ENCODE results near the gene PPP1R14C. TPM values are rescaled to one million over a fixed set of nuclear protein-coding genes. Genes with fewer than 3 reads are reported as not detected.

PPP1R14C gene
- total and polyA plus RNA-seq, 2 of the 13 experiments (the other 11 are each of a cell fraction or from before 2014, with no cell fraction given) = not detected

GRCh38 chr6:150237626-150238025 is 94.8 kb downstream of the PPP1R14C start:
- Histone ChIP-seq H3K27me3 (ENCODE audit: control insufficient read depth in 1 of 2, insufficient read depth in 2 of 2, low read length in 2 of 2) (peaks cover 0 to 28% of the 10 kb centered on the region in 2 experiments; a peak in 3 of 5 replicates), H3K4me3 (replicated peaks in 1 of 3; ENCODE audit: insufficient read depth in 1 of 3, low read depth in 2 of 3, low read length in 3 of 3) (no peak overlapping the region), H3K79me2 (ENCODE audit: insufficient read depth, low read length) (no peaks in the 10 kb centered on the region), H3K4me2 (ENCODE audit: low read depth, low read length) (no peak overlapping the region), H3K27ac (ENCODE audit: extremely low read length, insufficient read depth, low read length) (no peak overlapping the region), H3K4me1 (ENCODE audit: insufficient read depth, low read length) (no peaks in the 10 kb centered on the region), H2AFZ (ENCODE audit: low read length) (no peak overlapping the region), H3K9ac (ENCODE audit: insufficient read depth, low read depth, low read length) (no peak overlapping the region), H3K36me3 (replicated peaks in 1 of 2; ENCODE audit: control insufficient read depth in 1 of 2, insufficient read depth in 2 of 2, low read length in 2 of 2) (no peaks in the 10 kb centered on the region), H3K9me3 (ENCODE audit: low read length) (no peaks in the 10 kb centered on the region), H4K20me1 (ENCODE audit: insufficient read depth, low read length) (no peaks in the 10 kb centered on the region)
- in situ Hi-C loops (cut with HindIII; ENCODE audit: extremely low pct_ligation_motif_present, low pct_unique_long_range_greater_than_20kb) (no loop called here), intact Hi-C loops (cut with micrococcal nuclease; ENCODE audit: unreplicated experiment) (no loop called here)
- ChIA-PET POLR2A (no interaction called here), CTCF (ENCODE audit: low intra/inter-chr PET ratio, low total read pairs) (no interaction called here)
- FAIRE-seq = no peak
- no peak for TF ChIP-seq NFIC (IDR thresholded peaks at IDR 0.05; ENCODE audit: low read length)
- TF ChIP-seq, protein P1, sequence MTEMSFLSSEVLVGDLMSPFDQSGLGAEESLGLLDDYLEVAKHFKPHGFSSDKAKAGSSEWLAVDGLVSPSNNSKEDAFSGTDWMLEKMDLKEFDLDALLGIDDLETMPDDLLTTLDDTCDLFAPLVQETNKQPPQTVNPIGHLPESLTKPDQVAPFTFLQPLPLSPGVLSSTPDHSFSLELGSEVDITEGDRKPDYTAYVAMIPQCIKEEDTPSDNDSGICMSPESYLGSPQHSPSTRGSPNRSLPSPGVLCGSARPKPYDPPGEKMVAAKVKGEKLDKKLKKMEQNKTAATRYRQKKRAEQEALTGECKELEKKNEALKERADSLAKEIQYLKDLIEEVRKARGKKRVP (CRISPR knock-in tag; IDR thresholded peaks at IDR 0.05) = no peak
- TF ChIP-seq ZNF776 (CRISPR knock-in tag; IDR thresholded peaks at IDR 0.05) = no peak
- no peak for TF ChIP-seq ZNF234 (CRISPR knock-in tag; conservative IDR thresholded peaks at IDR 0.05)
- no peak for TF ChIP-seq CENPX (CRISPR knock-in tag; IDR thresholded peaks at IDR 0.05)
- DNase-seq (ENCODE audit: low spot score) = no peak
- BruUV-seq (replicated peaks) = no TSS peak
- no peak for ATAC-seq
- WGBS (ENCODE audit: low lambda C conversion rate) = 5% methylated on average over 3 of the region's 3 CpGs

GRCh38 chr6:150238336-150238741 is 95.5 kb downstream of the PPP1R14C start:
- Histone ChIP-seq H3K27ac (ENCODE audit: extremely low read length, insufficient read depth, low read length) (no peak overlapping the region), H3K4me2 (ENCODE audit: low read depth, low read length) (no peak overlapping the region), H3K4me3 (replicated peaks in 1 of 3; ENCODE audit: insufficient read depth in 1 of 3, low read depth in 2 of 3, low read length in 3 of 3) (no peak overlapping the region), H3K36me3 (replicated peaks in 1 of 2; ENCODE audit: control insufficient read depth in 1 of 2, insufficient read depth in 2 of 2, low read length in 2 of 2) (no peaks in the 10 kb centered on the region), H2AFZ (ENCODE audit: low read length) (no peak overlapping the region), H3K79me2 (ENCODE audit: insufficient read depth, low read length) (no peaks in the 10 kb centered on the region), H3K4me1 (ENCODE audit: insufficient read depth, low read length) (no peaks in the 10 kb centered on the region), H3K27me3 (ENCODE audit: control insufficient read depth in 1 of 2, insufficient read depth in 2 of 2, low read length in 2 of 2) (peaks cover 0 to 23% of the 10 kb centered on the region in 2 experiments; a peak in 3 of 5 replicates), H3K9me3 (ENCODE audit: low read length) (no peaks in the 10 kb centered on the region), H4K20me1 (ENCODE audit: insufficient read depth, low read length) (no peaks in the 10 kb centered on the region), H3K9ac (ENCODE audit: insufficient read depth, low read depth, low read length) (no peak overlapping the region)
- DNase-seq (ENCODE audit: low spot score) (no peak), ATAC-seq (no peak; the same call in 1 of the 3 replicates), FAIRE-seq (no peak)
- intact Hi-C loops (cut with micrococcal nuclease; ENCODE audit: unreplicated experiment) = no loop called here
- BruUV-seq (replicated peaks) = no TSS peak
- ChIA-PET CTCF (ENCODE audit: low intra/inter-chr PET ratio, low total read pairs) (no interaction called here), POLR2A (no interaction called here)
- 6% methylated on average over 5 of the region's 5 CpGs for WGBS (ENCODE audit: low lambda C conversion rate)
- in situ Hi-C loops (cut with HindIII; ENCODE audit: extremely low pct_ligation_motif_present, low pct_unique_long_range_greater_than_20kb) = no loop called here
- TF ChIP-seq, protein P2, sequence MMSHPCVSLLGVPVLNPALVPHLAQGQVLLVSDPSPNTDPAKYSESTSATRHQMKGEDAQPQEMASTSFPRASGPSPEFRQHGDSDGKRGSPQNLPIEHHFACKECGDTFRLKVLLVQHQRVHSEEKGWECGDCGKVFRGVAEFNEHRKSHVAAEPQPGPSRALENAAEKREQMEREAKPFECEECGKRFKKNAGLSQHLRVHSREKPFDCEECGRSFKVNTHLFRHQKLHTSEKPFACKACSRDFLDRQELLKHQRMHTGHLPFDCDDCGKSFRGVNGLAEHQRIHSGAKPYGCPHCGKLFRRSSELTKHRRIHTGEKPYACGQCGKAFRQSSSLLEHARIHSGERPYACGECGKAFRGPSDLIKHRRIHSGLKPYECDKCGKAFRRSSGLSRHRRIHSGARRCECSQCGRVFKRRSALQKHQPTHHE (CRISPR knock-in tag; IDR thresholded peaks at IDR 0.05; ENCODE audit: borderline replicate concordance) = no peak
- TF ChIP-seq BCL3 (CRISPR knock-in tag; IDR thresholded peaks at IDR 0.05) (no peak), DNMT1 (CRISPR knock-in tag; IDR thresholded peaks at IDR 0.05) (no peak), JUND (CRISPR knock-in tag; IDR thresholded peaks at IDR 0.05) (no peak), CERS6 (CRISPR knock-in tag; IDR thresholded peaks at IDR 0.05) (no peak), CBX2 (IDR thresholded peaks at IDR 0.05; ENCODE audit: low read depth, low read length) (no peak), CBX2 (CRISPR knock-in tag; IDR thresholded peaks at IDR 0.05; ENCODE audit: low read depth) (no peak), ZNF552 (CRISPR knock-in tag; IDR thresholded peaks at IDR 0.05; ENCODE audit: borderline replicate concordance) (no peak)
- TF ChIP-seq, protein P3, sequence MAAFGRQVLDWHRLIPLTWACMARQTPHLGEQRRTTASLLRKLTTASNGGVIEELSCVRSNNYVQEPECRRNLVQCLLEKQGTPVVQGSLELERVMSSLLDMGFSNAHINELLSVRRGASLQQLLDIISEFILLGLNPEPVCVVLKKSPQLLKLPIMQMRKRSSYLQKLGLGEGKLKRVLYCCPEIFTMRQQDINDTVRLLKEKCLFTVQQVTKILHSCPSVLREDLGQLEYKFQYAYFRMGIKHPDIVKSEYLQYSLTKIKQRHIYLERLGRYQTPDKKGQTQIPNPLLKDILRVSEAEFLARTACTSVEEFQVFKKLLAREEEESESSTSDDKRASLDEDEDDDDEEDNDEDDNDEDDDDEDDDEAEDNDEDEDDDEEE (CRISPR knock-in tag; IDR thresholded peaks at IDR 0.05) = no peak

All from HepG2 (cell line).